ENCODE measurements around the gene ACAD11.
"Not testable (repeated sequence)": the region's sequence is repeated elsewhere in the genome, so short reads cannot be mapped to it uniquely, and the experiment has no call there.

DNA sequence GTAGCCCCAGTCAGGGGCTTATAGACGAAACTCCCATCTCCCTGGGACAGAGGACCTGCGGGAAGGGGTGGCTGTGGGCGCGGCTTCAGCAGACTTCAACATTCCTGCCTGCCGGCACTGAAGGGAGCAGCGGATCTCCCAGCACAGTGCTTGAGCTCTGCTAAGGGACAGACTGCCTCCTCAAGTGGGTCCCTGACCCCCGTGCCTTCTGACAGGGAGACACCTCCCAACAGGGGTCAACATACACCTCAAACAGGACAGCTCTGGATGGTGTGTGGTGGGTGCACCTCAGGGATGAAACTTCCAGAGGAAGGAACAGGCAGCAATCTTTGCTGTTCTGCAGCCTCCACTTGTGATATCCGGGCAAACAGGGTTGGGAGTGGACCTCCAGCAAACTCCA lies 53.0 kb downstream of the ACAD11 start:
- TF ChIP-seq, protein P1, sequence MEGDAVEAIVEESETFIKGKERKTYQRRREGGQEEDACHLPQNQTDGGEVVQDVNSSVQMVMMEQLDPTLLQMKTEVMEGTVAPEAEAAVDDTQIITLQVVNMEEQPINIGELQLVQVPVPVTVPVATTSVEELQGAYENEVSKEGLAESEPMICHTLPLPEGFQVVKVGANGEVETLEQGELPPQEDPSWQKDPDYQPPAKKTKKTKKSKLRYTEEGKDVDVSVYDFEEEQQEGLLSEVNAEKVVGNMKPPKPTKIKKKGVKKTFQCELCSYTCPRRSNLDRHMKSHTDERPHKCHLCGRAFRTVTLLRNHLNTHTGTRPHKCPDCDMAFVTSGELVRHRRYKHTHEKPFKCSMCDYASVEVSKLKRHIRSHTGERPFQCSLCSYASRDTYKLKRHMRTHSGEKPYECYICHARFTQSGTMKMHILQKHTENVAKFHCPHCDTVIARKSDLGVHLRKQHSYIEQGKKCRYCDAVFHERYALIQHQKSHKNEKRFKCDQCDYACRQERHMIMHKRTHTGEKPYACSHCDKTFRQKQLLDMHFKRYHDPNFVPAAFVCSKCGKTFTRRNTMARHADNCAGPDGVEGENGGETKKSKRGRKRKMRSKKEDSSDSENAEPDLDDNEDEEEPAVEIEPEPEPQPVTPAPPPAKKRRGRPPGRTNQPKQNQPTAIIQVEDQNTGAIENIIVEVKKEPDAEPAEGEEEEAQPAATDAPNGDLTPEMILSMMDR (IDR thresholded peaks at IDR 0.05): not testable (repeated sequence)
- not testable (repeated sequence) for TF ChIP-seq ESRRA (CRISPR knock-in tag; IDR thresholded peaks at IDR 0.05; ENCODE audit: borderline replicate concordance); FOXK1 (CRISPR knock-in tag; IDR thresholded peaks at IDR 0.05)

All from WTC11 (cell line).